ENCODE measurements around the gene CFD.
"Not testable (repeated sequence)": the region's sequence is repeated elsewhere in the genome, so short reads cannot be mapped to it uniquely, and the experiment has no call there.

Gene CFD

GRCh38 chr19:816500-816857 lies 43.0 kb upstream of the CFD start:
- no peak for TF ChIP-seq CTCF (IDR thresholded peaks at IDR 0.05; ENCODE audit: control insufficient read depth, insufficient read depth, low read depth, low read length, missing control alignments)
- DNase-seq (ENCODE audit: low read depth), result no peak
- H3K4me3 ChIP-seq (ENCODE audit: control insufficient read depth, low read depth, low read length), result no peak overlapping the region

DNA sequence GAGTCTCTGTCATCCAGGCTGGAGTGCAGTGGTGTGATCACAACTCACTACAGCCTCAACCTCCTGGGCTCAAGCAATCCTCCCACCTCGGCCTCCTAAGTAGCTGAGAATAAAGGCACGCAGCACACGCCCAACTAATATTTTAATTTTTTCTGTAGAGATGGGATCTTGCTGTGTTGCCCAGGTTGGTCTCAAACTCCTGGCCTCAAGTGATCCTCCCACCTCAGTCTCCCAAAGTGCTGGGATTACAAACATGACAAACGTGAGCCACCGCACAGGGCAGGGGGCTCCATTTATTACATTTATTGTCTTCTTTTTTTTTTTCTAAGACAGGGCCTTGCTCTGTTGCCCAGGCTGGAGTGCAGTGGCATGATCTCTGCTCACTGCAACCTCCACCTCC lies 39.3 kb upstream of the CFD start:
- not testable (repeated sequence) for DNase-seq (ENCODE audit: low read depth); H3K4me3 ChIP-seq (ENCODE audit: control insufficient read depth, low read depth, low read length)

DNA sequence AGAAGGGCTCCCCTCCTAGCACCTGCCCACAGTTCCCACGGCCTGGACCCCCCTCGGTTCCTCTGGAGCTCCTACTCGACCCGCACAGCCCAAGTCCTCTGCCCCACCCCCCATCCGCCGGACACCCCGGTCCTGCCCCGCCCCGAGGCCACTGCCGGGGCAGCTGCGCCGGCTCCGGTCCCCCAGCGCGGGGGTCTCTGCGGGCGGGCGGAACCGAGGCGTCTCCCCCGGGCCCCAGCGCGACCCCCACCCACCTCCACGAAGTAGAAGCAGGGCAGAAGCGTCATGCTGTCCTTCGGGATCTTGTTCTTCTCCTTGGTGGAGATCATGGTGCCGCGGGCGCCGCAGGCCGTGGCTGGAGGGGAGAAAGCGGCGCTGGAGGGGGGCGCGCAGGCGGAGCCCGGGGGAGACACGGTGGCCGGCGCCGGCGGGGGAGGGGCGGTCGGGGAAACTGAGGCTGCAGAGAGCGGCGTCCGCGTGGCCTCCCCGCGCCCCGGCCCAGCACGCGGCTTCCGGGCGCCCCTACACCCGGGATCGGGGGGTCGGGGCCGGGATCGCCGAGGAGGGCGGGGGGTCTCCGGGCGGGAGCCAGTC lies 38.1 kb upstream of the CFD start:
- H3K4me3 ChIP-seq (ENCODE audit: control insufficient read depth, low read depth, low read length), result peak overlapping the region; percentile 28
- TF ChIP-seq CTCF (IDR thresholded peaks at IDR 0.05; ENCODE audit: control insufficient read depth, insufficient read depth, low read depth, low read length, missing control alignments), result no peak
- DNase-seq (ENCODE audit: low read depth), result no peak

DNA sequence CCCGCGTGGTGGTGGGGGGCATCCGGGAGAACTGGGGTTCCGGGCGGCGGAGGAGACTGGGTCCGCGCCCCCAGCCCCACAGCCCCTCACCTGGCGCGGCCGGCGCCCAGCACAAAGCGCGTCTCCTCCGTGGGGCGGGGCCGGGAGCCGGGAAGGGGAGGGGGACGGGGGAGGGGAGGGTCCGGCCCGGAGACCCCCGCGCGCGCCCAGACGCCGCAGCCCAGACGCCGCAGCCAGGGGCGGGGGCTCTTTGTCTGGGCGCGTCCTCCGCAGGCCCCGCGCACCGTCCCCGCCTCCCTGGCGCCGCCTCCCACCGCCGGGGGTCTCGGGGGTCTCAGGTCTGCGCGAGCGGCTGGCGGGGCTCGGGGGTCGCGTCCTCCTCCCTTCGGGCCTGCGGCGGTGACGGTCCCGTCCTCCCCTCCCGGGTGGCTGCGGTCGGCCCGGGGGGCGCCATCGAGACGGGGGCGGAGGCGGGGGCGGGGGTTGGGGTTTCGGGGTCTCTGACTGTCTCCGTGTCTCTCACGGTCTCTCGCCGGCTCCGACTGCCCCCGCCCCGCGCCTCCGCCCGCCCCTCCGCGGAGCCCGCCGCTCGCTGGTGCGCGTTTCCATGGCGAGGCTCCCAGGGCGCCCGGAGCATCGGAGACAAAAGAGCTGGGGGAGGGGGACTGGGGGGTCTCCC lies 37.5 kb upstream of the CFD start, which contains the start of gene PLPPR3:
Gene PLPPR3, minus strand, starts transcription at position 131 of the 679 bp plus-strand sequence. CDS start 396 bp downstream, outside the sequence.
- TF ChIP-seq CTCF (IDR thresholded peaks at IDR 0.05; ENCODE audit: control insufficient read depth, insufficient read depth, low read depth, low read length, missing control alignments), result no peak
- DNase-seq (ENCODE audit: low read depth), result no peak
- peak within 1 kb of the TSS; percentile 28 for H3K4me3 ChIP-seq (ENCODE audit: control insufficient read depth, low read depth, low read length)

DNA sequence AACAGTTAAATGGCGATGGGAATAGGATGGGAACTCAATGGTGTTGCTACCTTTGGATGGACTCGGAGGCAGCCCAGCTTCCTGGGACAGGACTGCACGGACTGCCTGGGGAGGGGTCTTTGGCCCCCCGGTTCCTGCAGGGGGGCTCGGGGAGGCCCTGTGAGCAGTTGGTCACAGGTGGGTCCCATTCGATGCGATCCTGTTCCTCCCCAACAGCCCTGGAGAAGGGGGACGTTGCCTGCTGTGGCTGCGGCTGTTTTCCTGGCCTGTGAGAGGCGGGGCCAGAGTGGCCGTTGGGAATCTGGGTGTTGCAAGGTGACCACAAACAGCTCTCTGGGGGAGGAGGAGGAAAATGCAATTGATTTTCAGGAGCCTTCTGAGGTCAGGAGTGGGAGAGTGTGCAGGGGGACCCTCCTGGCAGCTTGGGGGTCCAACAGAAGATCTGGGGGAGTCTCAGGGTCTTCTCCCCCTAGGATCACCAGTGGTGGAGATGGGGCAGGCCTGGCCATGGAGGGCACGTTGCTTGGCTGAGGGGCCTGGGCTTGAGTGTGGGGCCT lies 35.8 kb upstream of the CFD start:
- TF ChIP-seq CTCF (IDR thresholded peaks at IDR 0.05; ENCODE audit: control insufficient read depth, insufficient read depth, low read depth, low read length, missing control alignments), result no peak
- DNase-seq (ENCODE audit: low read depth), result no peak
- H3K4me3 ChIP-seq (ENCODE audit: control insufficient read depth, low read depth, low read length), result no peak overlapping the region

- no peak for DNase-seq (ENCODE audit: low read depth)
- no peak for TF ChIP-seq CTCF (IDR thresholded peaks at IDR 0.05; ENCODE audit: control insufficient read depth, insufficient read depth, low read depth, low read length, missing control alignments)
- no peak overlapping the region for H3K4me3 ChIP-seq (ENCODE audit: control insufficient read depth, low read depth, low read length)
Measured at GRCh38 chr19:824885-825284, 34.6 kb upstream of the CFD start.

DNA sequence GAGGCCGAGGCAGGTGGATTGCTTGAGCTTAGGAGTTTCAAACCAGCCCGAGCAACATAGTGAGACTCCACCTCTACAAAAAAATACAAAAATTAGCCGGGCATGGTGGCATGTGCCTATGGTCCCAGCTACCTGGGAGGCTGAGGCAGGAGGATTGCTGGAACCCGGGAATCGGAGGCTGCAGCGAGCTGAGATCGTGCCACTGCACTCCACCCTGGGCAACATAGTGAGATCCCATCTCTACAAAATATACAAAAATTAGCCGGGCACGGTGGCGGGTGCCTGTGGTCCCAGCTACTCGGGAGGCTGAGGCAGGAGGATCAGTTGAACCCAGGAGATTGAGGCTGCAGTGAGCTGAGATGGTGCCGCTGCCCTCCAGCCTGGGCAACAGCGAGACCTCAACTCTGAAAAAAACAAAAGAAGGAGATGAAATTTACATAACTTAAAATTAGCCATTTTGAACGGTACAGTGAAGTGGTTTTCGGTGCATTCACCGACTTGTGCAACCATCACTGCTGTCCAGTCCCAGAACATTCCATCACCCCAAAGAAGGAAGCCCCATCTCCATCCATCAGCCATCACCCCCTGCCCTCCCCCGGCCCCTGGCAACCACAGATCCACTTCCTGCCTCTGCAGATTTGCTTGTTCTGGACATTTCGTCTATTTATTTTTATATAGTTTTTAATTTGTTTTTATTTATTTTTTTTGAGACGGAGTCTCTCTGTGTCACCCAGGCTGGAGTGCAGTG lies 33.4 kb upstream of the CFD start:
- DNase-seq (ENCODE audit: low read depth), result no peak
- TF ChIP-seq CTCF (IDR thresholded peaks at IDR 0.05; ENCODE audit: control insufficient read depth, insufficient read depth, low read depth, low read length, missing control alignments), result no peak
- no peak overlapping the region for H3K4me3 ChIP-seq (ENCODE audit: control insufficient read depth, low read depth, low read length)

Data from AG09309 (cell line).